Thyroid gland (tissue), 4 donors: ENCODE results near the gene CRYGN. TPM values are rescaled to one million over a fixed set of nuclear protein-coding genes. Genes with fewer than 3 reads are reported as not detected.

ENCODE experiments used
- DNase-seq, 2 donors: peaks; one replicate each; pipeline ENCODE4 v3.0.0-alpha.2; 2019
- H3K27ac ChIP-seq, 3 donors: fragments of 200-600 bp; sonication (generic); 1 replicate in 2 of 3; 2 replicates in 1 of 3; pipeline ENCODE4 v1.5.1; 2016 to 2019; ENCODE audit warnings: mild to moderate bottlenecking in 1 of 3, moderate library complexity in 1 of 3
- H3K27me3 ChIP-seq: fragments of 200-600 bp; sonication (generic); one replicate; pipeline ENCODE4 v1.5.1; 2019
- H3K36me3 ChIP-seq, 2 donors: fragments of 200-600 bp; sonication (generic); one replicate each; pipeline ENCODE4 v1.5.1; 2016 to 2019
- H3K4me1 ChIP-seq, 2 donors: fragments of 200-600 bp; sonication (generic); one replicate each; pipeline ENCODE4 v1.5.1; 2017 to 2019
- H3K4me3 ChIP-seq, 3 donors: fragments of 200-600 bp; sonication (generic); replicated peaks in 1 of 3; 1 replicate in 2 of 3; 2 replicates in 1 of 3; pipeline ENCODE4 v1.5.1; 2016; ENCODE audit warnings: mild to moderate bottlenecking in 1 of 3
- H3K9me3 ChIP-seq: fragments of 200-600 bp; sonication (generic); one replicate; pipeline ENCODE4 v1.5.1; 2017
- POLR2A ChIP-seq, 2 donors: fragments of 450-650 bp; IDR thresholded peaks; one replicate each; pipeline ENCODE4 v1.6.1; 2017; ENCODE audit warnings: antibody characterized with exemption in 2 of 2, mild to moderate bottlenecking in 2 of 2, moderate library complexity in 1 of 2
- WGBS, 2 donors: methylation state at CpG; one replicate each; pipeline ENCODE4 v1.1.5; 2017; 5-methylcytosine and 5-hydroxymethylcytosine counted together
- intact Hi-C: fragments of 100-400 bp; cut with DNase I; formaldehyde crosslinking; loops from one replicate; pipeline ENCODE4 v1.15.1; 2023
- total RNA-seq, 4 donors: library from RNA; depleted of rRNA; stranded (reverse); fragments of >200 nt; gene quantifications; one replicate each; pipeline ENCODE4 v1.2.3, GENCODE V29; 2016
- TF ChIP-seq, protein P1 (sequence below), 6 experiments: fragments of 200-600 bp in 3 of 6; fragments of 450-650 bp in 3 of 6; sonication (generic) in 3 of 6; IDR thresholded peaks; one replicate each; pipeline ENCODE4 v1.5.1; 2016 to 2019; ENCODE audit warnings: antibody characterized with exemption in 6 of 6, mild to moderate bottlenecking in 2 of 6, inconsistent platforms in 1 of 6, moderate library complexity in 1 of 6

CRYGN gene
- total RNA-seq, 4 donors from 2014 or later = 16.4 to 45.5 (median 24.5) TPM

DNA sequence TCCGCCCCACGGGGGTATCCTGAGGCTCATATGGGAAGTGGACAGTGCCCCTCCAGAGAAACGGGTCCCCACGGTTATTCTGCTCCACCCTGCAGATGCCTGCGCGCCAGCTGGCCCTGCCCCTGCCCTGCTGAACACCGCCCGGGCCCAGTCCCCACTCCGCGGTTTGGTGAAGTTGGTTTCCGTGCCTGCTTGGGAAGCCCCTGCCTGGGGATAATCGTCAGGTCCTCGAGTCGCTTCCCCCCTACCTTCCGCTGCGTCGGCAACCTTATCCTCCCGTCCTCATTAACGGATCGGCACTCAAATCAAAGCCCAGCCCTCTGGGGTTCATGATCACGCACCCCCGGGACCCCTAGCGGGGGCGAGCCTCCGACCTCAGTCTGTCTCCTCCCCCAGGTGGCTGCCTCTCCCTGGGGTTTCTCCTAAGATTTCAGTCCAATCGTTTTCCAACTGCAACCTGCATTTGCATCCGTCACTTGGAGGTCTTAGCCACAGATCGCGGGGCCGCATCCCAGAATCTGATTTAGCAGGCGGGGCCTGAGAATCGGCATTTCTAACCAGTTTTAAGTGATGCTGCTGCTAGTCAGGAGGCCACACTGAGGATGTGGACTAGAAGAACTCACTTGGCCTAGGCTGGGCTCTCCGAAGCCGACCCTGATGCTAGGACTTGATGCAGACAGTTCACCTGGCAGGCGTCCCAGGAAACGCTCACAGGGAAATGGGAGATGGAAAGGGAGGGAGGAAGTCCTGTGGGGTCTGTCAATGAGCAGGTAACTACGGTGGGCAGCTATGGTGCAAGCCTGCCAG is 57.7 kb downstream of the CRYGN start:
- H3K9me3 ChIP-seq = no peaks in the 10 kb centered on the region
- H3K4me3 ChIP-seq = no peak overlapping the region
- H3K27ac ChIP-seq = no peak overlapping the region
- peaks cover 10 to 11% of the 10 kb centered on the region in 2 donors for H3K36me3 ChIP-seq
- peaks cover 14 to 25% of the 10 kb centered on the region in 2 donors for H3K4me1 ChIP-seq
- intact Hi-C loops = loop anchor here (10.0 kb wide), 1 partner anchor 383 kb away; no protein-coding TSS in a partner anchor
- no peak for TF ChIP-seq POLR2A (IDR thresholded peaks at IDR 0.05)
- TF ChIP-seq, protein P1, sequence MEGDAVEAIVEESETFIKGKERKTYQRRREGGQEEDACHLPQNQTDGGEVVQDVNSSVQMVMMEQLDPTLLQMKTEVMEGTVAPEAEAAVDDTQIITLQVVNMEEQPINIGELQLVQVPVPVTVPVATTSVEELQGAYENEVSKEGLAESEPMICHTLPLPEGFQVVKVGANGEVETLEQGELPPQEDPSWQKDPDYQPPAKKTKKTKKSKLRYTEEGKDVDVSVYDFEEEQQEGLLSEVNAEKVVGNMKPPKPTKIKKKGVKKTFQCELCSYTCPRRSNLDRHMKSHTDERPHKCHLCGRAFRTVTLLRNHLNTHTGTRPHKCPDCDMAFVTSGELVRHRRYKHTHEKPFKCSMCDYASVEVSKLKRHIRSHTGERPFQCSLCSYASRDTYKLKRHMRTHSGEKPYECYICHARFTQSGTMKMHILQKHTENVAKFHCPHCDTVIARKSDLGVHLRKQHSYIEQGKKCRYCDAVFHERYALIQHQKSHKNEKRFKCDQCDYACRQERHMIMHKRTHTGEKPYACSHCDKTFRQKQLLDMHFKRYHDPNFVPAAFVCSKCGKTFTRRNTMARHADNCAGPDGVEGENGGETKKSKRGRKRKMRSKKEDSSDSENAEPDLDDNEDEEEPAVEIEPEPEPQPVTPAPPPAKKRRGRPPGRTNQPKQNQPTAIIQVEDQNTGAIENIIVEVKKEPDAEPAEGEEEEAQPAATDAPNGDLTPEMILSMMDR (IDR thresholded peaks at IDR 0.05) = no peak
- DNase-seq = no peak
- WGBS, 2 donors = 64 to 70% methylated on average over 23 to 37 of the region's 37 CpGs
- no peaks in the 10 kb centered on the region for H3K27me3 ChIP-seq

DNA sequence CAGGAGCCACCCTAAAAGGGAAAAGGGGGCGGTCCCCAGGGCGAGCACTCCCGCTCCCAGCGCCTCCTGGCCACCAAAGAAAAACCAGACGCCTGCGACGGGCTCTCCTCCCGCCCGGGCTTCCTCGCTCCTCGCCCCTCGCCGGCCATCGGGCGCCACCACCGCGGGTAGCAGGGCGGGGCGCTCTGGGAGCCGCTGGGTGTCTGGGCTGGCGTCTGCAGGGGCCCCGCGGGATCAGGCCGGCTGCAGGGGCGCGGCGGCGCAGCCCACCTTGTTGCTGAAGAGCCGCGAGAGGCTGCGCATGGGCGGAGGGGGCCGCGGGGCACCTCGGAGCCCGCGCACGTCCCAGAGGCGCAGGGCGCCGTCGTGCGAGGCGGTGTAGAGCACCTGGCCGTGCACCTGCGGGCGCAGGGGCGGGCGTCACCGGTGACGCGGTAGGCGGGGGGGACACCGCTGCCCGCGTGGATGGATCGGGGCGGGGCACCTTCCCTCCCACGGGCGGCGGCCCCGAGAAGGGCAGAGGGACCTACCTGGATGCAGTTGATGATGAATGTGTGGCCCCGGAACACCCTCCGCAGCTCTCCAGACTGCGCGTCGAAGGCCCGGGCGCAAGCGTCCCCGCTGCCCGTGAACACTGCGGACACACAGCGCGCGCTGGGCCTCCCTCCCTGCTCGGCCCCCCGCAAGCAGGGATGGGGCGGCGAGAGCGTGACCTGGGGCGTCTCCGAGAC is 58.4 kb downstream of the CRYGN start:
- no peaks in the 10 kb centered on the region for H3K9me3 ChIP-seq
- peaks cover 7 to 18% of the 10 kb centered on the region in 2 donors for H3K4me1 ChIP-seq
- WGBS, 2 donors = 61% methylated on average over 3 to 28 of the region's 83 CpGs
- H3K4me3 ChIP-seq = no peak overlapping the region
- no peak for DNase-seq
- intact Hi-C loops = loop anchor here (10.0 kb wide), 1 partner anchor 383 kb away; no protein-coding TSS in a partner anchor
- H3K27me3 ChIP-seq = no peaks in the 10 kb centered on the region
- H3K27ac ChIP-seq = no peak overlapping the region
- TF ChIP-seq, protein P1 (IDR thresholded peaks at IDR 0.05) = no peak
- TF ChIP-seq POLR2A (IDR thresholded peaks at IDR 0.05) = no peak
- peaks cover 18% of the 10 kb centered on the region in 2 donors for H3K36me3 ChIP-seq

GRCh38 chr7:151381098-151381347 is 58.9 kb downstream of the CRYGN start:
- H3K36me3 ChIP-seq = peaks cover 23% of the 10 kb centered on the region in 2 donors

DNA sequence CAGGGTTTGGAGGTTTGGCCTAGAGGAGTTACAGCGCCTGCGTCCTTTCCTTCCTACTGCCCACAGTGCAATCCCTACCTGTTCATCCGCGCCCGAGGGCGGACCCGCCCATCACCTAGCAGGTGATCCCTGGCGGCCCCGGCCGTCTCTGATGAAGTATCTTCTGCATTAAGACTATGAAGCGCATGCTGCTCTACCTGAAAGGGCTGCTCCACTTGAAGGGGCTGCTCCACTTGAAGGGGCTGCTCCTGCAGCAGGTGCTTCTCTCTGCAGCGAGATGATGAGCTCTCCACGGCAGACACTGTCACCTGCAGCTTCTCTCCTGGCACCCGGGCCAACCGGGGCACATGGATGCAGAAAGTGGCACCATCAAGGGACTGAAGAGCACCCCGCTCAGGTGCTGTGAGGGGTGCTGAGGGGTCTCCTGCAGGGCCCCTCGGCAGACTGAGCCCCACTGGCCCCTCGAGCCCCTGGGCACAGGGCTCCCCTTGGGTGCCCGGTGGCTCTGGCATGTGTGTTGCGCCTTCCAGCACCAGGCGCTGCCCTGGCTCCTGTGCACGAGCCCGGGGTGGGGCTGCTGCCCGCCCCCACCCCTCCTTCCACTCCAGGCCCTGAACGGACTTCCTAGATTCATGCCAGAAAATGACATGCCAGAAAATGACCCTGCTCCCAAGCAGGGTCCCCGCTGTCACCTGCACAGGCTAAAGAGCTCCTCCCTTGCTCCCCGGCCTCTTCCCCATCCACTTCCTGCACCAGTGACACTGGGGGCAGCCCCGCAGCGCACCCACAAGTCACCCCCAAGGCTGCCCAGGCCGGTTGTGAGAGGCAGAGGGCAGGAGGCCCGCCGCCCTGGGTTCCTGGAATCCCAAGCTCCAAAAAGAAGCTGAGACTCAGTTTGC is 59.5 kb downstream of the CRYGN start:
- DNase-seq = no peak
- 87 to 89% methylated on average over 17 to 26 of the region's 32 CpGs for WGBS, 2 donors
- Histone ChIP-seq H3K4me3 (no peak overlapping the region), H3K36me3 (peaks cover 27 to 28% of the 10 kb centered on the region in 2 donors), H3K27ac (no peak overlapping the region), H3K9me3 (no peaks in the 10 kb centered on the region), H3K4me1 (peaks cover 0 to 10% of the 10 kb centered on the region in 2 donors), H3K27me3 (no peaks in the 10 kb centered on the region)
- no peak for TF ChIP-seq POLR2A (IDR thresholded peaks at IDR 0.05)
- TF ChIP-seq, protein P1 (IDR thresholded peaks at IDR 0.05) = no peak
- intact Hi-C loops = loop anchor here (10.0 kb wide), 1 partner anchor 384 kb away; no protein-coding TSS in a partner anchor

More at GRCh38 chr7:151381098-151381347, 58.9 kb downstream of the CRYGN start:
- no peaks in the 10 kb centered on the region for H3K27me3 ChIP-seq
- no peak overlapping the region for H3K27ac ChIP-seq
- 50 to 74% methylated on average over 3 to 7 of the region's 7 CpGs for WGBS, 2 donors
- DNase-seq = no peak
- no peak for TF ChIP-seq POLR2A (IDR thresholded peaks at IDR 0.05)
- TF ChIP-seq, protein P1 (IDR thresholded peaks at IDR 0.05) = no peak
- intact Hi-C loops = loop anchor here (10.0 kb wide), 1 partner anchor 384 kb away; no protein-coding TSS in a partner anchor
- peaks cover 2 to 13% of the 10 kb centered on the region in 2 donors for H3K4me1 ChIP-seq
- no peaks in the 10 kb centered on the region for H3K9me3 ChIP-seq
- H3K4me3 ChIP-seq = no peak overlapping the region
